Measurements from ENCODE around the gene CETP.

DNA sequence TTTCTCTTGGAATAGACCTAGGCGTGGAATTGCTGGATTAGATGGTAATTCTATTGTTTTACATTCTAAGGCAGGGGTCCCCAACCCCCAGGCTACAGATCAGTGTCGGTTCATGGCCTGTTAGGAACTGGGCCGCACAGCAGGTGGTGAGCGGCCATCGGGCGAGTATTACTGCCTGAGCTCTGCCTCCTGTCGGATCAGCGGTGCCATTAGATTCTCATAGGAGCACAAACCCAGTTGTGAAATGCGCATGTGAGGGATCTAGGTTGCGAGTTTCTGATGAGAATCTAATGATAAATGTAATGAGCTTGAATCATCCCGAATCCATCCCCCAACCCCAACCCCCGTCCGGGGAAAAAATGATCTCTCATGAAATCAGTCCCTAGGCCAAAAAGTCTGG is 50.6 kb downstream of the CETP start:
- TF ChIP-seq, protein P1, sequence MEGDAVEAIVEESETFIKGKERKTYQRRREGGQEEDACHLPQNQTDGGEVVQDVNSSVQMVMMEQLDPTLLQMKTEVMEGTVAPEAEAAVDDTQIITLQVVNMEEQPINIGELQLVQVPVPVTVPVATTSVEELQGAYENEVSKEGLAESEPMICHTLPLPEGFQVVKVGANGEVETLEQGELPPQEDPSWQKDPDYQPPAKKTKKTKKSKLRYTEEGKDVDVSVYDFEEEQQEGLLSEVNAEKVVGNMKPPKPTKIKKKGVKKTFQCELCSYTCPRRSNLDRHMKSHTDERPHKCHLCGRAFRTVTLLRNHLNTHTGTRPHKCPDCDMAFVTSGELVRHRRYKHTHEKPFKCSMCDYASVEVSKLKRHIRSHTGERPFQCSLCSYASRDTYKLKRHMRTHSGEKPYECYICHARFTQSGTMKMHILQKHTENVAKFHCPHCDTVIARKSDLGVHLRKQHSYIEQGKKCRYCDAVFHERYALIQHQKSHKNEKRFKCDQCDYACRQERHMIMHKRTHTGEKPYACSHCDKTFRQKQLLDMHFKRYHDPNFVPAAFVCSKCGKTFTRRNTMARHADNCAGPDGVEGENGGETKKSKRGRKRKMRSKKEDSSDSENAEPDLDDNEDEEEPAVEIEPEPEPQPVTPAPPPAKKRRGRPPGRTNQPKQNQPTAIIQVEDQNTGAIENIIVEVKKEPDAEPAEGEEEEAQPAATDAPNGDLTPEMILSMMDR (IDR thresholded peaks at IDR 0.05; ENCODE audit: low read depth, low read length, missing input control) = no peak
- TF ChIP-seq, protein P2, sequence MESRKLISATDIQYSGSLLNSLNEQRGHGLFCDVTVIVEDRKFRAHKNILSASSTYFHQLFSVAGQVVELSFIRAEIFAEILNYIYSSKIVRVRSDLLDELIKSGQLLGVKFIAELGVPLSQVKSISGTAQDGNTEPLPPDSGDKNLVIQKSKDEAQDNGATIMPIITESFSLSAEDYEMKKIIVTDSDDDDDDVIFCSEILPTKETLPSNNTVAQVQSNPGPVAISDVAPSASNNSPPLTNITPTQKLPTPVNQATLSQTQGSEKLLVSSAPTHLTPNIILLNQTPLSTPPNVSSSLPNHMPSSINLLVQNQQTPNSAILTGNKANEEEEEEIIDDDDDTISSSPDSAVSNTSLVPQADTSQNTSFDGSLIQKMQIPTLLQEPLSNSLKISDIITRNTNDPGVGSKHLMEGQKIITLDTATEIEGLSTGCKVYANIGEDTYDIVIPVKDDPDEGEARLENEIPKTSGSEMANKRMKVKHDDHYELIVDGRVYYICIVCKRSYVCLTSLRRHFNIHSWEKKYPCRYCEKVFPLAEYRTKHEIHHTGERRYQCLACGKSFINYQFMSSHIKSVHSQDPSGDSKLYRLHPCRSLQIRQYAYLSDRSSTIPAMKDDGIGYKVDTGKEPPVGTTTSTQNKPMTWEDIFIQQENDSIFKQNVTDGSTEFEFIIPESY (IDR thresholded peaks at IDR 0.05) = no peak
- TF ChIP-seq, protein P3, sequence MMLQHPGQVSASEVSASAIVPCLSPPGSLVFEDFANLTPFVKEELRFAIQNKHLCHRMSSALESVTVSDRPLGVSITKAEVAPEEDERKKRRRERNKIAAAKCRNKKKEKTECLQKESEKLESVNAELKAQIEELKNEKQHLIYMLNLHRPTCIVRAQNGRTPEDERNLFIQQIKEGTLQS (IDR thresholded peaks at IDR 0.05) = no peak
- TF ChIP-seq YY1 (IDR thresholded peaks at IDR 0.05) (no peak), TAF1 (conservative IDR thresholded peaks at IDR 0.05) (no peak), FOXA1 (IDR thresholded peaks at IDR 0.05) (no peak)
- TF ChIP-seq, protein P4, sequence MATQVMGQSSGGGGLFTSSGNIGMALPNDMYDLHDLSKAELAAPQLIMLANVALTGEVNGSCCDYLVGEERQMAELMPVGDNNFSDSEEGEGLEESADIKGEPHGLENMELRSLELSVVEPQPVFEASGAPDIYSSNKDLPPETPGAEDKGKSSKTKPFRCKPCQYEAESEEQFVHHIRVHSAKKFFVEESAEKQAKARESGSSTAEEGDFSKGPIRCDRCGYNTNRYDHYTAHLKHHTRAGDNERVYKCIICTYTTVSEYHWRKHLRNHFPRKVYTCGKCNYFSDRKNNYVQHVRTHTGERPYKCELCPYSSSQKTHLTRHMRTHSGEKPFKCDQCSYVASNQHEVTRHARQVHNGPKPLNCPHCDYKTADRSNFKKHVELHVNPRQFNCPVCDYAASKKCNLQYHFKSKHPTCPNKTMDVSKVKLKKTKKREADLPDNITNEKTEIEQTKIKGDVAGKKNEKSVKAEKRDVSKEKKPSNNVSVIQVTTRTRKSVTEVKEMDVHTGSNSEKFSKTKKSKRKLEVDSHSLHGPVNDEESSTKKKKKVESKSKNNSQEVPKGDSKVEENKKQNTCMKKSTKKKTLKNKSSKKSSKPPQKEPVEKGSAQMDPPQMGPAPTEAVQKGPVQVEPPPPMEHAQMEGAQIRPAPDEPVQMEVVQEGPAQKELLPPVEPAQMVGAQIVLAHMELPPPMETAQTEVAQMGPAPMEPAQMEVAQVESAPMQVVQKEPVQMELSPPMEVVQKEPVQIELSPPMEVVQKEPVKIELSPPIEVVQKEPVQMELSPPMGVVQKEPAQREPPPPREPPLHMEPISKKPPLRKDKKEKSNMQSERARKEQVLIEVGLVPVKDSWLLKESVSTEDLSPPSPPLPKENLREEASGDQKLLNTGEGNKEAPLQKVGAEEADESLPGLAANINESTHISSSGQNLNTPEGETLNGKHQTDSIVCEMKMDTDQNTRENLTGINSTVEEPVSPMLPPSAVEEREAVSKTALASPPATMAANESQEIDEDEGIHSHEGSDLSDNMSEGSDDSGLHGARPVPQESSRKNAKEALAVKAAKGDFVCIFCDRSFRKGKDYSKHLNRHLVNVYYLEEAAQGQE (IDR thresholded peaks at IDR 0.05) = no peak

Data from liver (tissue), 3 donors.